HG03064 (cell line): ENCODE results near the gene ZP1.

Experiments used
- ATAC-seq: cut with Tn5 transposase; IDR thresholded peaks from one replicate; pipeline ENCODE4 v1.9.1; 2021; ENCODE audit warnings: low read depth; ENCODE audit not compliant: unreplicated experiment

Gene ZP1

DNA sequence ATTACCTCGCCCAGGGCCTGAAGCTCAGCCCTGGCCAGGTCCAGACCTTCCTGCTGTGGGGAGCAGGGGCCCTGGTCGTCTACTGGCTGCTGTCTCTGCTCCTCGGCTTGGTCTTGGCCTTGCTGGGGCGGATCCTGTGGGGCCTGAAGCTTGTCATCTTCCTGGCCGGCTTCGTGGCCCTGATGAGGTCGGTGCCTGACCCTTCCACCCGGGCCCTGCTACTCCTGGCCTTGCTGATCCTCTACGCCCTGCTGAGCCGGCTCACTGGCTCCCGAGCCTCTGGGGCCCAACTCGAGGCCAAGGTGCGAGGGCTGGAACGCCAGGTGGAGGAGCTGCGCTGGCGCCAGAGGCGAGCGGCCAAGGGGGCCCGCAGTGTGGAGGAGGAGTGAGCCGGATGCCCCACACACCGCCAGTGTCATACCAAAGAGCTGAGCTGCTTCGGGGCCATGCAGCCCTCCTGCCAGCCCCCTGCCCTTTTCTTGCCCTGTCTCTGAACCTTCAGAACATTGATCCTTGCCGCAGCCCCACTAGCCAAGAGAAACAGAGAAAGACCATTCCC, 54.5 kb downstream of the ZP1 start:
- ATAC-seq: no peak

- no peak for ATAC-seq
Observed at GRCh38 chr11:60922906-60923305, 55.6 kb downstream of the ZP1 start.

GRCh38 chr11:60923326-60923725, 56.0 kb downstream of the ZP1 start:
- no peak for ATAC-seq

DNA sequence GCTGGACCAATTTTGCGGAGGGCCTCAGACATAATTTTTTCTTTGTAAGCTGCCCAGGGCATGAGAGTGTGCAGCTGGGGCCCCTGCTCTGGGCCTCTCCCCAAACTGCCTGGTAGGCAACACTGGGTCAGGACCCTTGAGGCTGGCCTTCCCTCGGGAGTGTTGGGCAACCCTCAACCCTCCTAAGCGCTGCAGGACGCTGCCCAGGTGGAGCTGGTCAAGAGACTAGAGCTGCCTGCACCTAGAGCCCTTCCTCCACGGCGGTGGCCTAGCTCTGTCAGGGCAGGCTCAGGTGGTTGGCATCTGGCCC, 56.4 kb downstream of the ZP1 start:
- no peak for ATAC-seq

- ATAC-seq: no peak
Observed at GRCh38 chr11:60924110-60924905, 57.0 kb downstream of the ZP1 start, which contains the start of gene TMEM132A. Gene TMEM132A, plus strand, starts transcription at chr11:60924460. Its CDS starts 174 bp downstream, at chr11:60924634.
